IPS-20b (cell line): ENCODE measurements around the gene ARMC9.

ENCODE experiments used
- H3K27ac ChIP-seq: one replicate; pipeline ENCODE4 v1.5.1; 2013; ENCODE audit warnings: low read length
- H3K27me3 ChIP-seq: 2 replicates; pipeline ENCODE4 v1.6.1; 2013; ENCODE audit warnings: mild to moderate bottlenecking, low read length, inconsistent platforms; ENCODE audit not compliant: insufficient read depth
- H3K36me3 ChIP-seq: 2 replicates; pipeline ENCODE4 v1.6.1; 2013; ENCODE audit warnings: low read depth, mild to moderate bottlenecking, inconsistent platforms, low read length, moderate library complexity; ENCODE audit not compliant: insufficient read depth
- H3K4me1 ChIP-seq: 2 replicates; pipeline ENCODE4 v1.6.1; 2013; ENCODE audit warnings: mild to moderate bottlenecking, control low read depth, inconsistent platforms, low read length, moderate library complexity; ENCODE audit not compliant: insufficient read depth
- H3K4me3 ChIP-seq: 2 replicates; pipeline ENCODE4 v1.5.1; 2013; ENCODE audit warnings: mild to moderate bottlenecking, low read length, inconsistent platforms
- H3K9ac ChIP-seq: 2 replicates; pipeline ENCODE4 v1.6.1; 2013; ENCODE audit warnings: low read depth, mild to moderate bottlenecking, inconsistent platforms, low read length, moderate library complexity
- H3K9me3 ChIP-seq: 2 replicates; pipeline ENCODE4 v1.6.1; 2013; ENCODE audit warnings: mild to moderate bottlenecking, low read depth, low read length, inconsistent platforms; ENCODE audit not compliant: insufficient read depth

Gene ARMC9

GRCh38 chr2:231184319-231184718, 14.1 kb upstream of the ARMC9 start:
- Histone ChIP-seq H3K27me3 (no peaks in the 10 kb centered on the region), H3K4me1 (peaks cover 9% of the 10 kb centered on the region), H3K9me3 (no peaks in the 10 kb centered on the region)

GRCh38 chr2:231185050-231185725, 13.2 kb upstream of the ARMC9 start:
- Histone ChIP-seq H3K4me3 (no peak overlapping the region), H3K36me3 (no peaks in the 10 kb centered on the region), H3K9me3 (no peaks in the 10 kb centered on the region), H3K9ac (no peak overlapping the region), H3K27ac (no peak overlapping the region), H3K4me1 (peaks cover 8% of the 10 kb centered on the region; the same call in 1 of the 2 replicates), H3K27me3 (no peaks in the 10 kb centered on the region)

More at GRCh38 chr2:231184319-231184718, 14.1 kb upstream of the ARMC9 start:
- no peaks in the 10 kb centered on the region for H3K36me3 ChIP-seq
- H3K27ac ChIP-seq = no peak overlapping the region
- H3K9ac ChIP-seq = no peak overlapping the region
- no peak overlapping the region for H3K4me3 ChIP-seq

- H3K4me3 ChIP-seq = no peak overlapping the region
- H3K9ac ChIP-seq = no peak overlapping the region
- H3K27ac ChIP-seq = no peak overlapping the region
- H3K4me1 ChIP-seq = peaks cover 9% of the 10 kb centered on the region; the same call in 1 of the 2 replicates
- no peaks in the 10 kb centered on the region for H3K27me3 ChIP-seq
- H3K9me3 ChIP-seq = no peaks in the 10 kb centered on the region
- H3K36me3 ChIP-seq = no peaks in the 10 kb centered on the region
Measured at GRCh38 chr2:231185886-231186285, 12.5 kb upstream of the ARMC9 start.

- H3K36me3 ChIP-seq = no peaks in the 10 kb centered on the region
- no peaks in the 10 kb centered on the region for H3K27me3 ChIP-seq
- no peak overlapping the region for H3K9ac ChIP-seq
- H3K4me3 ChIP-seq = no peak overlapping the region
- no peak overlapping the region for H3K27ac ChIP-seq
- H3K4me1 ChIP-seq = peaks cover 10% of the 10 kb centered on the region; the same call in 1 of the 2 replicates
- H3K9me3 ChIP-seq = no peaks in the 10 kb centered on the region
Measured at GRCh38 chr2:231186325-231186724, 12.1 kb upstream of the ARMC9 start.

- no peaks in the 10 kb centered on the region for H3K36me3 ChIP-seq
- H3K9me3 ChIP-seq = no peaks in the 10 kb centered on the region
- no peak overlapping the region for H3K27ac ChIP-seq
- peaks cover 13% of the 10 kb centered on the region; the same call in 1 of the 2 replicates for H3K4me1 ChIP-seq
- no peaks in the 10 kb centered on the region for H3K27me3 ChIP-seq
- H3K9ac ChIP-seq = no peak overlapping the region
- H3K4me3 ChIP-seq = no peak overlapping the region
Measured at GRCh38 chr2:231187736-231188505, 10.5 kb upstream of the ARMC9 start.

- Histone ChIP-seq H3K4me3 (no peak overlapping the region), H3K9me3 (no peaks in the 10 kb centered on the region), H3K36me3 (no peaks in the 10 kb centered on the region), H3K9ac (no peak overlapping the region), H3K27ac (no peak overlapping the region), H3K4me1 (peaks cover 13% of the 10 kb centered on the region; the same call in 1 of the 2 replicates), H3K27me3 (no peaks in the 10 kb centered on the region)
Measured at GRCh38 chr2:231188506-231189170, 9.8 kb upstream of the ARMC9 start.

- H3K9me3 ChIP-seq = no peaks in the 10 kb centered on the region
- no peak overlapping the region for H3K27ac ChIP-seq
- H3K4me1 ChIP-seq = peaks cover 13% of the 10 kb centered on the region; the same call in 1 of the 2 replicates
- H3K36me3 ChIP-seq = no peaks in the 10 kb centered on the region
- H3K27me3 ChIP-seq = no peaks in the 10 kb centered on the region
- no peak overlapping the region for H3K9ac ChIP-seq
- H3K4me3 ChIP-seq = no peak overlapping the region
Measured at GRCh38 chr2:231189171-231189530, 9.3 kb upstream of the ARMC9 start.

GRCh38 chr2:231189571-231190495, 8.6 kb upstream of the ARMC9 start:
- H3K9me3 ChIP-seq = no peaks in the 10 kb centered on the region
- peak overlapping the region; percentile 60; the same call in 1 of the 2 replicates for H3K4me3 ChIP-seq
- peaks cover 13% of the 10 kb centered on the region; the same call in 1 of the 2 replicates for H3K4me1 ChIP-seq
- H3K27me3 ChIP-seq = no peaks in the 10 kb centered on the region
- no peaks in the 10 kb centered on the region for H3K36me3 ChIP-seq
- H3K9ac ChIP-seq = peak overlapping the region; percentile 56; the same call in 1 of the 2 replicates
- peak overlapping the region; percentile 48 for H3K27ac ChIP-seq

GRCh38 chr2:231190531-231191197, 7.8 kb upstream of the ARMC9 start:
- Histone ChIP-seq H3K9ac (peak overlapping the region; percentile 56; the same call in 1 of the 2 replicates), H3K9me3 (no peaks in the 10 kb centered on the region), H3K27me3 (no peaks in the 10 kb centered on the region), H3K36me3 (no peaks in the 10 kb centered on the region), H3K27ac (peak overlapping the region; percentile 48), H3K4me1 (peaks cover 13% of the 10 kb centered on the region; the same call in 1 of the 2 replicates), H3K4me3 (peak overlapping the region; percentile 60; the same call in 1 of the 2 replicates)

- Histone ChIP-seq H3K4me3 (no peak overlapping the region), H3K9ac (no peak overlapping the region), H3K36me3 (no peaks in the 10 kb centered on the region), H3K9me3 (no peaks in the 10 kb centered on the region), H3K27me3 (no peaks in the 10 kb centered on the region), H3K4me1 (peaks cover 13% of the 10 kb centered on the region; the same call in 1 of the 2 replicates), H3K27ac (no peak overlapping the region)
Measured at GRCh38 chr2:231191896-231192872, 6.2 kb upstream of the ARMC9 start.
